ENCODE measurements around the gene SRD5A1. TPM values are rescaled to one million over a fixed set of nuclear protein-coding genes. Genes with fewer than 3 reads are reported as not detected.

SRD5A1 gene
- total RNA-seq, 3 donors from 2014 or later (not counting 1 experiment from before 2014, with no cell fraction given): 6.5 to 11.0 (median 7.8) TPM

- 84% methylated on average over 1 of the region's 1 CpG for WGBS (ENCODE audit: insufficient coverage)
Observed at GRCh38 chr5:6678385-6678784, 45.1 kb downstream of the SRD5A1 start.

GRCh38 chr5:6680922-6681321 lies 47.7 kb downstream of the SRD5A1 start:
- no peaks in the 10 kb centered on the region for H3K36me3 ChIP-seq (ENCODE audit: control insufficient read depth, insufficient read depth, low read length)
- TF ChIP-seq CTCF (IDR thresholded peaks at IDR 0.05): no peak

More at GRCh38 chr5:6678385-6678784, 45.1 kb downstream of the SRD5A1 start:
- intact Hi-C loops (cut with micrococcal nuclease): no loop called here
- H3K36me3 Mint-ChIP-seq: no peaks in the 10 kb centered on the region
- H3K4me3 ChIP-seq (ENCODE audit: low read length): no peak overlapping the region
- no peaks in the 10 kb centered on the region for H3K36me3 ChIP-seq (ENCODE audit: control insufficient read depth, insufficient read depth, low read length)
- peaks cover 0 to 2% of the 10 kb centered on the region in 2 donors for H3K9me3 Mint-ChIP-seq
- DNase-seq: no peak
- no peak overlapping the region for H3K4me3 Mint-ChIP-seq
- no peaks in the 10 kb centered on the region for H3K4me1 Mint-ChIP-seq
- H3K4me1 ChIP-seq (ENCODE audit: control insufficient read depth, insufficient read depth, low read length): no peaks in the 10 kb centered on the region
- no peaks in the 10 kb centered on the region for H3K27me3 ChIP-seq (ENCODE audit: control insufficient read depth, insufficient read depth, low read length)
- H3K27ac Mint-ChIP-seq: no peak overlapping the region
- no peak for TF ChIP-seq CTCF (IDR thresholded peaks at IDR 0.05)
- peaks cover 4 to 7% of the 10 kb centered on the region in 2 donors for H3K27me3 Mint-ChIP-seq (ENCODE audit: low read depth in 2 of 2)
- H3K27ac ChIP-seq (ENCODE audit: low read length): no peak overlapping the region
- ATAC-seq: no peak
- no peaks in the 10 kb centered on the region for H3K9me3 ChIP-seq (ENCODE audit: control insufficient read depth, insufficient read depth, low read length)

GRCh38 chr5:6681682-6682081 lies 48.4 kb downstream of the SRD5A1 start:
- H3K4me3 ChIP-seq (ENCODE audit: low read length): no peak overlapping the region
- WGBS (ENCODE audit: insufficient coverage): 59% methylated on average over 2 of the region's 2 CpGs
- H3K4me3 Mint-ChIP-seq: no peak overlapping the region
- no peak overlapping the region for H3K27ac ChIP-seq (ENCODE audit: low read length)
- H3K4me1 Mint-ChIP-seq: peaks cover 2 to 3% of the 10 kb centered on the region in 2 donors
- H3K27ac Mint-ChIP-seq: no peak overlapping the region
- no peaks in the 10 kb centered on the region for H3K9me3 Mint-ChIP-seq
- no peaks in the 10 kb centered on the region for H3K4me1 ChIP-seq (ENCODE audit: control insufficient read depth, insufficient read depth, low read length)
- no peak for TF ChIP-seq CTCF (IDR thresholded peaks at IDR 0.05)
- peaks cover 9% of the 10 kb centered on the region for H3K27me3 ChIP-seq (ENCODE audit: control insufficient read depth, insufficient read depth, low read length)
- peaks cover 14 to 24% of the 10 kb centered on the region in 2 donors for H3K27me3 Mint-ChIP-seq (ENCODE audit: low read depth in 2 of 2)
- intact Hi-C loops (cut with micrococcal nuclease): no loop called here
- H3K36me3 ChIP-seq (ENCODE audit: control insufficient read depth, insufficient read depth, low read length): no peaks in the 10 kb centered on the region
- H3K36me3 Mint-ChIP-seq: no peaks in the 10 kb centered on the region
- ATAC-seq: no peak
- DNase-seq: no peak
- no peaks in the 10 kb centered on the region for H3K9me3 ChIP-seq (ENCODE audit: control insufficient read depth, insufficient read depth, low read length)

More at GRCh38 chr5:6680922-6681321, 47.7 kb downstream of the SRD5A1 start:
- intact Hi-C loops (cut with micrococcal nuclease): no loop called here
- Mint-ChIP-seq H3K27me3 (ENCODE audit: low read depth in 2 of 2) (peaks cover 10 to 24% of the 10 kb centered on the region in 2 donors), H3K36me3 (no peaks in the 10 kb centered on the region), H3K27ac (no peak overlapping the region), H3K4me3 (no peak overlapping the region), H3K9me3 (no peaks in the 10 kb centered on the region), H3K4me1 (no peaks in the 10 kb centered on the region)
- H3K27ac ChIP-seq (ENCODE audit: low read length): no peak overlapping the region
- H3K27me3 ChIP-seq (ENCODE audit: control insufficient read depth, insufficient read depth, low read length): peaks cover 8% of the 10 kb centered on the region
- H3K9me3 ChIP-seq (ENCODE audit: control insufficient read depth, insufficient read depth, low read length): no peaks in the 10 kb centered on the region
- no peak for DNase-seq
- no peak for ATAC-seq
- no peaks in the 10 kb centered on the region for H3K4me1 ChIP-seq (ENCODE audit: control insufficient read depth, insufficient read depth, low read length)
- WGBS (ENCODE audit: insufficient coverage): 61% methylated on average over 6 of the region's 6 CpGs
- no peak overlapping the region for H3K4me3 ChIP-seq (ENCODE audit: low read length)

- Mint-ChIP-seq H3K36me3 (no peaks in the 10 kb centered on the region), H3K27me3 (ENCODE audit: low read depth in 2 of 2) (peaks cover 16 to 24% of the 10 kb centered on the region in 2 donors), H3K27ac (no peak overlapping the region), H3K4me3 (no peak overlapping the region), H3K9me3 (no peaks in the 10 kb centered on the region), H3K4me1 (peaks cover 5 to 6% of the 10 kb centered on the region in 2 donors)
- peaks cover 9% of the 10 kb centered on the region for H3K27me3 ChIP-seq (ENCODE audit: control insufficient read depth, insufficient read depth, low read length)
- ATAC-seq: no peak
- H3K9me3 ChIP-seq (ENCODE audit: control insufficient read depth, insufficient read depth, low read length): no peaks in the 10 kb centered on the region
- intact Hi-C loops (cut with micrococcal nuclease): no loop called here
- TF ChIP-seq CTCF (IDR thresholded peaks at IDR 0.05): no peak
- no peaks in the 10 kb centered on the region for H3K36me3 ChIP-seq (ENCODE audit: control insufficient read depth, insufficient read depth, low read length)
- DNase-seq: no peak
- H3K4me1 ChIP-seq (ENCODE audit: control insufficient read depth, insufficient read depth, low read length): no peaks in the 10 kb centered on the region
- H3K27ac ChIP-seq (ENCODE audit: low read length): no peak overlapping the region
- H3K4me3 ChIP-seq (ENCODE audit: low read length): no peak overlapping the region
- 63% methylated on average over 11 of the region's 11 CpGs for WGBS (ENCODE audit: insufficient coverage)
Observed at GRCh38 chr5:6682239-6682638, 49.0 kb downstream of the SRD5A1 start.
